Endothelial cell (in vitro differentiated cells): Measurements from ENCODE around the gene FOXC2. TPM values are rescaled to one million over a fixed set of nuclear protein-coding genes. Genes with fewer than 3 reads are reported as not detected.

Experiments used
- DNase-seq: peaks from one replicate; pipeline ENCODE4 v3.0.0; 2021; ENCODE audit warnings: low spot score
- H3K27ac Mint-ChIP-seq: one replicate; pipeline ENCODE4 v1.8.0; 2021; ENCODE audit warnings: mixed read lengths, inconsistent platforms; ENCODE audit not compliant: unreplicated experiment
- H3K27me3 Mint-ChIP-seq: one replicate; pipeline ENCODE4 v1.8.0; 2021; ENCODE audit warnings: mild to moderate bottlenecking, moderate library complexity, mixed read lengths, inconsistent platforms; ENCODE audit not compliant: unreplicated experiment
- H3K36me3 Mint-ChIP-seq: one replicate; pipeline ENCODE4 v1.8.0; 2021; ENCODE audit warnings: mild to moderate bottlenecking, low read depth, mixed read lengths, inconsistent platforms; ENCODE audit not compliant: unreplicated experiment
- H3K4me1 Mint-ChIP-seq: one replicate; pipeline ENCODE4 v1.8.0; 2021; ENCODE audit warnings: mild to moderate bottlenecking, mixed read lengths, inconsistent platforms; ENCODE audit not compliant: unreplicated experiment
- H3K4me3 Mint-ChIP-seq: one replicate; pipeline ENCODE4 v1.8.0; 2021; ENCODE audit warnings: mild to moderate bottlenecking, mixed read lengths, inconsistent platforms; ENCODE audit not compliant: unreplicated experiment
- H3K9me3 Mint-ChIP-seq: one replicate; pipeline ENCODE4 v1.8.0; 2021; ENCODE audit warnings: mixed read lengths, inconsistent platforms; ENCODE audit not compliant: unreplicated experiment
- total RNA-seq: library from RNA; stranded (reverse); fragmentation: NEBNext Ultra II Directional; extraction: Animal tissue kit (Norgen Biotek cat#: 25700); gene quantifications from one replicate; pipeline ENCODE4 v1.2.1, GENCODE V29; 2021; ENCODE audit not compliant: unreplicated experiment
- TF ChIP-seq, protein P1 (sequence below): fragments of 200-600 bp; sonication (generic); IDR thresholded peaks from one replicate; pipeline ENCODE4 v1.5.0; 2021; ENCODE audit warnings: antibody characterized with exemption; ENCODE audit not compliant: unreplicated experiment

FOXC2 gene
- total RNA-seq, 1 donor from 2014 or later, result 16.3 TPM

DNA sequence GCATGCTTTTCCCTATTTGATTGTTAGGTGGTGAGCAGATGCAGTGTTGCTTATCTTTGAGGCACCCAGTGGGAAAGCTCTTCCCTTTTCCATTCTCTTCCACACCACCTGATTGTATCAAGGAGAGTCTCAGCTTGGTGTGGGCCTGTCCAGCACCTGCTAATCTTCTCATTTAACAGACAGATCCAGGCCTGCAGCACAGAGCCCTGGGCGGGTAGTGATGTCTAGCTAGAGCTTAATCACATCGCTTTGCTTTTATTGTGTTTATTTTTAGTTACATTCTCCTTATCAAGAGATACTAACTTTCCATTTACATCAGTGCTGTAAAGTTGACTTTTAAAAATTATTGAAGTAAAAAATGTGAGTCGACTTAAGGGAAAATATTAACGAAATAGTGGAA is 35.9 kb downstream of the FOXC2 start:
- DNase-seq, result no peak
- Mint-ChIP-seq H3K27ac (no peak overlapping the region), H3K9me3 (no peaks in the 10 kb centered on the region), H3K4me3 (no peak overlapping the region), H3K36me3 (no peaks in the 10 kb centered on the region), H3K4me1 (peaks cover 12% of the 10 kb centered on the region), H3K27me3 (no peaks in the 10 kb centered on the region)
- TF ChIP-seq, protein P1, sequence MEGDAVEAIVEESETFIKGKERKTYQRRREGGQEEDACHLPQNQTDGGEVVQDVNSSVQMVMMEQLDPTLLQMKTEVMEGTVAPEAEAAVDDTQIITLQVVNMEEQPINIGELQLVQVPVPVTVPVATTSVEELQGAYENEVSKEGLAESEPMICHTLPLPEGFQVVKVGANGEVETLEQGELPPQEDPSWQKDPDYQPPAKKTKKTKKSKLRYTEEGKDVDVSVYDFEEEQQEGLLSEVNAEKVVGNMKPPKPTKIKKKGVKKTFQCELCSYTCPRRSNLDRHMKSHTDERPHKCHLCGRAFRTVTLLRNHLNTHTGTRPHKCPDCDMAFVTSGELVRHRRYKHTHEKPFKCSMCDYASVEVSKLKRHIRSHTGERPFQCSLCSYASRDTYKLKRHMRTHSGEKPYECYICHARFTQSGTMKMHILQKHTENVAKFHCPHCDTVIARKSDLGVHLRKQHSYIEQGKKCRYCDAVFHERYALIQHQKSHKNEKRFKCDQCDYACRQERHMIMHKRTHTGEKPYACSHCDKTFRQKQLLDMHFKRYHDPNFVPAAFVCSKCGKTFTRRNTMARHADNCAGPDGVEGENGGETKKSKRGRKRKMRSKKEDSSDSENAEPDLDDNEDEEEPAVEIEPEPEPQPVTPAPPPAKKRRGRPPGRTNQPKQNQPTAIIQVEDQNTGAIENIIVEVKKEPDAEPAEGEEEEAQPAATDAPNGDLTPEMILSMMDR, result no peak

DNA sequence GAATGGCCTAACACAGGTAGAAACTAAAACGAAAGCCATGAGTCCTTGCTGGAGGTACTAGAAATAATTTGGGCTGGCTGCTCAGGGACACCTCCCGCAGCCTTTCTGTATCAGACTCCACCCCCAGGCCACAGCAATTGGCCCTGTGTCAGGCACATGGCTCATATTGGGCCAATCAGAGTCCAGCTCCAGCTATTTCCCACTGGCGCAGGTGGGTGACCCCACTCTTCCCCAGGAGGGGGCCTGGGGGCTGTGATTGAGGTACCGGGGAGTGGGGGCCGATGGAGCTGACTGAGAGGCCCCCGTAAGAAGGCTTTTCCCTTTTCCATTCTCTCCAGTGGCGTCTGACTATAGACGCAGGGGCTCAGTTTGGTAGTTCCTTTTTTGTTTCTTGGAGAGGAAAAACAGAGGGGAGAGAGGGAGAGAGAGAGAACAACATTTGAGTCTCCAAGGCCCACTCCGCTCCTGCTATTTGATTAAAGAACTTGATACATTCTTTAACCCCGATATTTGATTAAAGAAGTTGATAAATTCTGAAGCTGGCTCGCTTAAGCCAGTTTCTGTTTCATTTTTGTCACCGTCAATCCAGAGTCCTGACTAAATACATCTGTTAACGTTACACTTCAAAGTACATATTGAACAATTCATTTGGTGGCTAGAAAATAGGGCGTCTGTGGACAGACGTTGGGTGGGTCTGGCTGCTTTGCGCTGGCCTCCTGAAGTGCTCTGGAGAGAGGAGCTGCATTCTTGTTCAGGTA is 38.0 kb downstream of the FOXC2 start:
- DNase-seq, result no peak
- TF ChIP-seq, protein P1, result no peak
- peaks cover 11% of the 10 kb centered on the region for H3K4me1 Mint-ChIP-seq
- H3K9me3 Mint-ChIP-seq, result no peaks in the 10 kb centered on the region
- no peak overlapping the region for H3K27ac Mint-ChIP-seq
- no peak overlapping the region for H3K4me3 Mint-ChIP-seq
- no peaks in the 10 kb centered on the region for H3K36me3 Mint-ChIP-seq
- no peaks in the 10 kb centered on the region for H3K27me3 Mint-ChIP-seq

DNA sequence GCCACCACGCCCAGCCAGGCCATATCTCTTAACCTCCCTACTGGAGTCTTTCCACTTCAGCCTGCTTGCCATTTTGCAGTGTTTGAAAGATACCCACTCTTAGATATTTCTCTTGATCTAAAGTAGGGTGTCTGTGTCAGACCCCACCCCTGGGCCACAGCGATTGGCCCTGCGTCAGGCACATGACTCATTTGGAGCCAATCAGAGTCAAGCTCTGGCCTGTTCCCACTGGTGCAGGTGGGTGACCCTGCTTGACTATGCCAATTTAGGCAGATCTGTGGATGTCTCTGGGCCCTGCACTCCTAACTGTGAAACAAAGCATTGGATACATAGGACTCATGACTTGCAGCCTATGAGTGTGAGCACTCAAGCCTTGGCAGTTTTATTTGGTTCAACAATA is 39.3 kb downstream of the FOXC2 start:
- Mint-ChIP-seq H3K27me3 (no peaks in the 10 kb centered on the region), H3K36me3 (no peaks in the 10 kb centered on the region), H3K4me3 (no peak overlapping the region), H3K27ac (no peak overlapping the region), H3K9me3 (no peaks in the 10 kb centered on the region), H3K4me1 (peaks cover 11% of the 10 kb centered on the region)
- DNase-seq, result no peak
- TF ChIP-seq, protein P1, result no peak

DNA sequence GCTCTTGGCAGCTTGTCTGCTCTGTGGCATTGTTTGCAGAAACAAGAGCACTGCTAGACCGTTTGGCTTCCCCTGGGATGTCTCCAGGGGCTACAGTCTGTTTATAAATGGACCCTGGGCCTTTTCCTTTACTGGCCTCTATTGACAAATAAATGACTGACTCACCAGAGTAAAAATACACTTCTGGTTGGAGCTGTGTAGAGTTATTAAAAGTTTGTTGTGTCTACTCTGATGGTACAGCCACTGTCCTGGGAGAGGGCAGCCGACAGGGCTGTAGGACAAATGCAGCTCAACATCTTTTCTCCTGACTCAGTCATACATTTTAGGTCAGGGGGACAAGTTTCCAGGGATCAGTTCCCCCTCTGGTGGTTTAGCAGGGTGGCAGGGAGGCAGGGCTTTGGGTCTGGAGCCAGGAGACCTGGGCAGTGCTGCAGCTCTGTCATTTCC is 41.7 kb downstream of the FOXC2 start:
- H3K27me3 Mint-ChIP-seq, result no peaks in the 10 kb centered on the region
- TF ChIP-seq, protein P1, result no peak
- DNase-seq, result no peak
- H3K36me3 Mint-ChIP-seq, result no peaks in the 10 kb centered on the region
- no peak overlapping the region for H3K4me3 Mint-ChIP-seq
- no peak overlapping the region for H3K27ac Mint-ChIP-seq
- H3K9me3 Mint-ChIP-seq, result no peaks in the 10 kb centered on the region
- H3K4me1 Mint-ChIP-seq, result peaks cover 4% of the 10 kb centered on the region

DNA sequence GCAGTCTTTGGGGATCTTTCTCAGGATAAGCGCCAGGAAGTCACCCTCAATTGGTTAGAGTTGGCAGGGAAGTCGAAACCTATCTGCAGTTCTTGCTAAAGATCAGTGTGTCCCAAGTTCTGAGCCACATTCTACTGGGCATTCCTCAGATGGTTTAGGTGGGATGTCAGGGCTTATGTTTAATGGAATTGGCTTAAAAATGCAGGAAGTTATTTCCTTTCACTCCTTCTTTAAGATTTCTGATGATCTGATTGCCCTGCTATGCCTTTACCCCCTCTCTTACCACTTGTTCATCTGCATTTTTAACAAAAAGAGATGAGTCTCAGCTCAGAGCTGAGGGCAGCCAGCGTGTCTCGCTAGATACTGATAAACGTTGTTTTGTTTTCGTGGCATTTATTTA is 42.5 kb downstream of the FOXC2 start:
- DNase-seq, result no peak
- Mint-ChIP-seq H3K4me1 (peaks cover 4% of the 10 kb centered on the region), H3K4me3 (no peak overlapping the region), H3K36me3 (no peaks in the 10 kb centered on the region), H3K27ac (no peak overlapping the region), H3K27me3 (no peaks in the 10 kb centered on the region), H3K9me3 (no peaks in the 10 kb centered on the region)
- TF ChIP-seq, protein P1, result no peak
